K562 (cell line): Measurements from ENCODE around the gene WASF2. TPM values are rescaled to one million over a fixed set of nuclear protein-coding genes. Genes with fewer than 3 reads are reported as not detected.

ENCODE experiments used
- CHD1 ChIP-seq: fragments of 200-600 bp; sonication (generic); IDR thresholded peaks from one replicate; pipeline ENCODE4 v1.6.1; 2012; ENCODE audit warnings: mild to moderate bottlenecking, moderate library complexity, low read length, inconsistent platforms
- HMG20A ChIP-seq: fragments of 450-650 bp; formaldehyde crosslinking; conservative IDR thresholded peaks from 2 replicates; pipeline ENCODE4 v1.4.0; 2020; ENCODE audit warnings: mild to moderate bottlenecking, mixed read lengths
- HNRNPLL ChIP-seq: fragments of 200-400 bp; formaldehyde crosslinking; IDR thresholded peaks from 2 replicates; pipeline ENCODE4 v1.6.1; 2017; ENCODE audit warnings: low read length, low read depth, mild to moderate bottlenecking; ENCODE audit not compliant: poor library complexity, severe bottlenecking
- JUNB ChIP-seq: fragments of 450-650 bp; formaldehyde crosslinking; conservative IDR thresholded peaks from 2 replicates; pipeline ENCODE4 v1.4.0; 2020; ENCODE audit warnings: mild to moderate bottlenecking
- KHSRP ChIP-seq: fragments of 450-650 bp; IDR thresholded peaks from 2 replicates; pipeline ENCODE4 v1.6.1; 2017
- MTA1 ChIP-seq: fragments of 450-650 bp; IDR thresholded peaks from 2 replicates; pipeline ENCODE4 v1.6.1; 2017; ENCODE audit warnings: borderline replicate concordance
- NFATC3 ChIP-seq: fragments of 450-650 bp; IDR thresholded peaks from 2 replicates; pipeline ENCODE4 v1.6.1; 2017; ENCODE audit warnings: mild to moderate bottlenecking
- NR1H2 ChIP-seq: sonication (generic); formaldehyde crosslinking; IDR thresholded peaks from 2 replicates; pipeline ENCODE4 v1.4.0; 2020; ENCODE audit warnings: mild to moderate bottlenecking, missing genetic modification reagents
- NRF1 ChIP-seq, 2 experiments: fragments of 450-650 bp; IDR thresholded peaks in 1 of 2; conservative IDR thresholded peaks in 1 of 2; 2 replicates each; pipeline ENCODE4 v1.6.1; 2014; ENCODE audit warnings: mild to moderate bottlenecking in 2 of 2
- PURB ChIP-seq: sonication (generic); formaldehyde crosslinking; IDR thresholded peaks from 2 replicates; pipeline ENCODE4 v1.9.0; 2021; ENCODE audit warnings: low read depth, mild to moderate bottlenecking, missing genetic modification reagents
- RAD21 ChIP-seq, 2 experiments: fragments of 250-450 bp in 1 of 2; fragments of 450-650 bp in 1 of 2; sonication (Bioruptor Pico) in 1 of 2; formaldehyde crosslinking in 1 of 2; IDR thresholded peaks in 1 of 2; conservative IDR thresholded peaks in 1 of 2; 2 replicates each; pipeline versions ENCODE4 v1.4.0 to v1.8.0; 2020 to 2022; ENCODE audit warnings: mild to moderate bottlenecking in 2 of 2, moderate library complexity in 1 of 2
- RERE ChIP-seq: sonication (generic); formaldehyde crosslinking; IDR thresholded peaks from 2 replicates; pipeline ENCODE4 v1.8.0; 2023; ENCODE audit warnings: missing genetic modification reagents, mild to moderate bottlenecking, borderline replicate concordance
- SNAPC5 ChIP-seq: fragments of 250-450 bp; sonication (Bioruptor Pico); IDR thresholded peaks from 2 replicates; pipeline ENCODE4 v1.8.0; 2021; ENCODE audit warnings: moderate library complexity, mild to moderate bottlenecking, inconsistent platforms
- ZBED1 ChIP-seq: IDR thresholded peaks from 2 replicates; pipeline ENCODE4 v1.6.1; 2014
- ZNF175 ChIP-seq: fragments of 200-800 bp; sonication (Bioruptor generic); IDR thresholded peaks from 2 replicates; pipeline ENCODE4 v1.6.1; 2016; ENCODE audit warnings: low read depth, mild to moderate bottlenecking, missing genetic modification characterization, missing compliant biosample characterization
- ZNF280B ChIP-seq: fragments of 250-450 bp; sonication (Bioruptor Pico); IDR thresholded peaks from 2 replicates; pipeline ENCODE4 v1.5.1; 2021; ENCODE audit warnings: mild to moderate bottlenecking
- ZSCAN32 ChIP-seq: fragments of 450-650 bp; formaldehyde crosslinking; IDR thresholded peaks from 2 replicates; pipeline ENCODE4 v1.4.0; 2020; ENCODE audit warnings: mild to moderate bottlenecking, moderate library complexity
- polyA plus RNA-seq, 8 experiments: library from polyadenylated mRNA; depleted of rRNA in 4 of 8; stranded (reverse) in 5 of 8; unstranded in 3 of 8; fragments of >200 nt; fragmentation: Nextera tagmentation in 2 of 8; fragmentation: Illumina TruSeq in 1 of 8; extraction: Ambion mirVana in 2 of 8; extraction: Trizol in 1 of 8; gene quantifications; 2 replicates each; pipeline versions ENCODE4 v1.2.1 to v1.2.3, GENCODE V29; 2011 to 2014; ENCODE audit warnings: inconsistent platforms in 1 of 8, missing spikeins in 1 of 8
- total RNA-seq, 7 experiments: library from RNA; depleted of rRNA in 6 of 7; stranded (reverse); fragments of >200 nt in 6 of 7; fragmentation: Illumina TruSeq in 2 of 7; extraction: Trizol in 2 of 7; gene quantifications; 2 replicates each; pipeline versions ENCODE4 v1.2.1 to v1.2.3, GENCODE V29; 2011 to 2021; ENCODE audit warnings: low replicate concordance in 1 of 7
- TF ChIP-seq, protein P1 (sequence below): fragments of 250-450 bp; sonication (Bioruptor Pico); IDR thresholded peaks from 2 replicates; pipeline ENCODE4 v1.4.0; 2020; ENCODE audit warnings: mild to moderate bottlenecking, moderate library complexity, borderline replicate concordance

WASF2 gene
- total and polyA plus RNA-seq, 9 of the 15 experiments (the other 6 are each of a cell fraction or from before 2014, with no cell fraction given) = 8.2 to 163 (median 31.2) TPM

GRCh38 chr1:27489501-27489972 is 430 bp downstream of the WASF2 start (continued):
- TF ChIP-seq, protein P1, sequence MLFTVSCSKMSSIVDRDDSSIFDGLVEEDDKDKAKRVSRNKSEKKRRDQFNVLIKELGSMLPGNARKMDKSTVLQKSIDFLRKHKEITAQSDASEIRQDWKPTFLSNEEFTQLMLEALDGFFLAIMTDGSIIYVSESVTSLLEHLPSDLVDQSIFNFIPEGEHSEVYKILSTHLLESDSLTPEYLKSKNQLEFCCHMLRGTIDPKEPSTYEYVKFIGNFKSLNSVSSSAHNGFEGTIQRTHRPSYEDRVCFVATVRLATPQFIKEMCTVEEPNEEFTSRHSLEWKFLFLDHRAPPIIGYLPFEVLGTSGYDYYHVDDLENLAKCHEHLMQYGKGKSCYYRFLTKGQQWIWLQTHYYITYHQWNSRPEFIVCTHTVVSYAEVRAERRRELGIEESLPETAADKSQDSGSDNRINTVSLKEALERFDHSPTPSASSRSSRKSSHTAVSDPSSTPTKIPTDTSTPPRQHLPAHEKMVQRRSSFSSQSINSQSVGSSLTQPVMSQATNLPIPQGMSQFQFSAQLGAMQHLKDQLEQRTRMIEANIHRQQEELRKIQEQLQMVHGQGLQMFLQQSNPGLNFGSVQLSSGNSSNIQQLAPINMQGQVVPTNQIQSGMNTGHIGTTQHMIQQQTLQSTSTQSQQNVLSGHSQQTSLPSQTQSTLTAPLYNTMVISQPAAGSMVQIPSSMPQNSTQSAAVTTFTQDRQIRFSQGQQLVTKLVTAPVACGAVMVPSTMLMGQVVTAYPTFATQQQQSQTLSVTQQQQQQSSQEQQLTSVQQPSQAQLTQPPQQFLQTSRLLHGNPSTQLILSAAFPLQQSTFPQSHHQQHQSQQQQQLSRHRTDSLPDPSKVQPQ (CRISPR knock-in tag) = no peak
- TF ChIP-seq ZBED1 = peak; percentile 55; the same call in 1 of the 2 replicates
- TF ChIP-seq HMG20A = no peak
- no peak for TF ChIP-seq RERE
- no peak for TF ChIP-seq JUNB
- TF ChIP-seq ZSCAN32 = no peak
- TF ChIP-seq ZNF280B = no peak
- no peak for TF ChIP-seq MTA1
- no peak for TF ChIP-seq SNAPC5
- no peak for TF ChIP-seq RAD21 (CRISPR knock-in tag; conservative IDR thresholded peaks at IDR 0.05 in 1 of 2, IDR thresholded peaks at IDR 0.05 in 1 of 2)
- 0 out of 2 replicates have a peak, but pooled peaks have one; percentile 94 for TF ChIP-seq NR1H2 (CRISPR knock-in tag)
- no peak for TF ChIP-seq NRF1 (conservative IDR thresholded peaks at IDR 0.05 in 1 of 2, IDR thresholded peaks at IDR 0.05 in 1 of 2)
- TF ChIP-seq NFATC3 = no peak
- peak; percentile 15; the same call in 1 of the 2 replicates for TF ChIP-seq ZNF175
- no peak for TF ChIP-seq KHSRP
- peak; percentile 95 for TF ChIP-seq CHD1
- no peak for TF ChIP-seq PURB
- no peak for TF ChIP-seq HNRNPLL
